Muscle of arm (tissue), 12 donors: ENCODE results near the gene REXO5. TPM values are rescaled to one million over a fixed set of nuclear protein-coding genes. Genes with fewer than 3 reads are reported as not detected.

Experiments
- polyA plus RNA-seq, 12 donors: library from polyadenylated mRNA; unstranded; fragments of 120-200 nt; gene quantifications; one replicate each; pipeline ENCODE4 v1.2.1, GENCODE V29; 2013; ENCODE audit not compliant: insufficient read length in 12 of 12

The REXO5 gene
- polyA plus RNA-seq, 12 donors: 3.7 to 7.9 (median 5.6) TPM; not detected in 2

Other genes with a start within 250 kb of the REXO5 start
- gene ACSM2B, start 230.2 kb upstream of the REXO5 start, polyA plus RNA-seq: 1 to 10 TPM in 1 of 12 donors, under 1 TPM in 8, not detected in 3; 0.32 to 1.2 (median 0.61) TPM
- under 1 TPM in 3 of 12 donors, not detected in 9; 0.18 to 0.33 (median 0.22) TPM for gene ACSM1, start 108.8 kb upstream of the REXO5 start, polyA plus RNA-seq
- 10 to 100 TPM in 11 of 12 donors, not detected in 1; 25.7 to 44.7 (median 34.3) TPM for gene THUMPD1, start 64.7 kb upstream of the REXO5 start, polyA plus RNA-seq
- gene ACSM3, start 42.5 kb upstream of the REXO5 start, polyA plus RNA-seq: 10 to 100 TPM in 1 of 12 donors, 1 to 10 TPM in 10, not detected in 1; 1.7 to 17.4 (median 4.1) TPM
- 10 to 100 TPM in 11 of 12 donors, not detected in 1; 14.9 to 28.7 (median 21.1) TPM for gene ERI2, start 55 bp upstream of the REXO5 start, polyA plus RNA-seq
- 1 to 10 TPM in 11 of 12 donors, not detected in 1; 3.9 to 7.0 (median 6.0) TPM for gene DCUN1D3, start 93.8 kb downstream of the REXO5 start, polyA plus RNA-seq
- 10 to 100 TPM in 11 of 12 donors, not detected in 1; 18.8 to 25.2 (median 22.5) TPM for gene LYRM1, start 94.2 kb downstream of the REXO5 start, polyA plus RNA-seq